Upper lobe of right lung (tissue), 1 donor: ENCODE measurements around the gene RNF215. TPM values are rescaled to one million over a fixed set of nuclear protein-coding genes. Genes with fewer than 3 reads are reported as not detected.
A peak's percentile ranks its signal among the peaks of the same experiment; 100 is the strongest.

Experiments used
- ATAC-seq: fragments of 200-7000 bp; cut with Tn5 transposase; one replicate; pipeline ENCODE4 v1.9.1; 2020; ENCODE audit warnings: mild to moderate bottlenecking, moderate library complexity
- DNase-seq: peaks from one replicate; pipeline ENCODE4 v3.0.0-alpha.2; 2020
- H3K27ac ChIP-seq: fragments of 200-600 bp; one replicate; pipeline ENCODE4 v1.8.0; 2022
- H3K27me3 ChIP-seq: fragments of 200-600 bp; one replicate; pipeline ENCODE4 v1.8.0; 2022; ENCODE audit warnings: mild to moderate bottlenecking
- H3K36me3 ChIP-seq: fragments of 200-600 bp; one replicate; pipeline ENCODE4 v1.8.0; 2022
- H3K4me1 ChIP-seq: fragments of 200-600 bp; one replicate; pipeline ENCODE4 v1.8.0; 2022
- H3K4me3 ChIP-seq: fragments of 200-600 bp; one replicate; pipeline ENCODE4 v1.8.0; 2022; ENCODE audit warnings: mild to moderate bottlenecking
- H3K9me3 ChIP-seq: fragments of 200-600 bp; one replicate; pipeline ENCODE4 v1.8.0; 2022
- CTCF ChIP-seq: fragments of 200-600 bp; IDR thresholded peaks from one replicate; pipeline ENCODE4 v1.8.0; 2022; ENCODE audit warnings: antibody characterized with exemption
- intact Hi-C: fragments of 100-400 bp; cut with DNase I; formaldehyde crosslinking; loops from one replicate; pipeline ENCODE4 v1.11.0; 2022
- total RNA-seq: library from RNA; stranded (reverse); fragmentation: NEBNext Ultra II Directional; extraction: Animal tissue kit (Norgen Biotek cat#: 25700); gene quantifications from one replicate; pipeline ENCODE4 v1.2.1, GENCODE V29; 2021
- donor health status: DM: no; HTN: yes; CAD: no; lungs with severe emphysema.

Gene RNF215
- total RNA-seq, 1 donor from 2014 or later, result 16.5 TPM

GRCh38 chr22:30423301-30423958 lies 36.2 kb upstream of the RNF215 start:
- Histone ChIP-seq H3K4me3 (peak overlapping the region; percentile 74), H3K27me3 (no peaks in the 10 kb centered on the region), H3K27ac (peak overlapping the region; percentile 97), H3K4me1 (peaks cover 35% of the 10 kb centered on the region), H3K36me3 (peaks cover 6% of the 10 kb centered on the region), H3K9me3 (no peaks in the 10 kb centered on the region)
- no peak for TF ChIP-seq CTCF
- intact Hi-C loops, result no loop called here
- peak; percentile 88 for DNase-seq
- peak; percentile 54 for ATAC-seq

- peak overlapping the region; percentile 97 for H3K27ac ChIP-seq
- no peaks in the 10 kb centered on the region for H3K27me3 ChIP-seq
- peak; percentile 35 for ATAC-seq
- TF ChIP-seq CTCF, result no peak
- peaks cover 13% of the 10 kb centered on the region for H3K36me3 ChIP-seq
- H3K9me3 ChIP-seq, result no peaks in the 10 kb centered on the region
- peaks cover 35% of the 10 kb centered on the region for H3K4me1 ChIP-seq
- peak overlapping the region; percentile 74 for H3K4me3 ChIP-seq
- peak; percentile 80 for DNase-seq
- intact Hi-C loops, result no loop called here
Measured at GRCh38 chr22:30422481-30423300, 35.5 kb upstream of the RNF215 start.

GRCh38 chr22:30421695-30422480 lies 34.7 kb upstream of the RNF215 start:
- Histone ChIP-seq H3K4me1 (peaks cover 35% of the 10 kb centered on the region), H3K9me3 (no peaks in the 10 kb centered on the region), H3K36me3 (peaks cover 19% of the 10 kb centered on the region), H3K27me3 (no peaks in the 10 kb centered on the region), H3K27ac (peak overlapping the region; percentile 97), H3K4me3 (no peak overlapping the region)
- intact Hi-C loops, result no loop called here
- ATAC-seq (no peak), DNase-seq (no peak)
- no peak for TF ChIP-seq CTCF

- ATAC-seq (no peak), DNase-seq (no peak)
- no peak for TF ChIP-seq CTCF
- H3K9me3 ChIP-seq, result no peaks in the 10 kb centered on the region
- no peaks in the 10 kb centered on the region for H3K27me3 ChIP-seq
- H3K4me1 ChIP-seq, result peaks cover 28% of the 10 kb centered on the region
- H3K36me3 ChIP-seq, result peaks cover 32% of the 10 kb centered on the region
- intact Hi-C loops, result no loop called here
- no peak overlapping the region for H3K4me3 ChIP-seq
- no peak overlapping the region for H3K27ac ChIP-seq
Measured at GRCh38 chr22:30420347-30421125, 33.3 kb upstream of the RNF215 start.

GRCh38 chr22:30416837-30417236 lies 29.6 kb upstream of the RNF215 start:
- TF ChIP-seq CTCF, result no peak
- intact Hi-C loops, result no loop called here
- ATAC-seq, result no peak
- H3K27me3 ChIP-seq, result no peaks in the 10 kb centered on the region
- H3K4me3 ChIP-seq, result no peak overlapping the region
- peaks cover 2% of the 10 kb centered on the region for H3K4me1 ChIP-seq
- no peak overlapping the region for H3K27ac ChIP-seq
- peaks cover 36% of the 10 kb centered on the region for H3K36me3 ChIP-seq
- no peak for DNase-seq
- H3K9me3 ChIP-seq, result no peaks in the 10 kb centered on the region
